ENCODE measurements around the gene PKD2L2.
"Not testable (repeated sequence)": the region's sequence is repeated elsewhere in the genome, so short reads cannot be mapped to it uniquely, and the experiment has no call there.

The PKD2L2 gene

DNA sequence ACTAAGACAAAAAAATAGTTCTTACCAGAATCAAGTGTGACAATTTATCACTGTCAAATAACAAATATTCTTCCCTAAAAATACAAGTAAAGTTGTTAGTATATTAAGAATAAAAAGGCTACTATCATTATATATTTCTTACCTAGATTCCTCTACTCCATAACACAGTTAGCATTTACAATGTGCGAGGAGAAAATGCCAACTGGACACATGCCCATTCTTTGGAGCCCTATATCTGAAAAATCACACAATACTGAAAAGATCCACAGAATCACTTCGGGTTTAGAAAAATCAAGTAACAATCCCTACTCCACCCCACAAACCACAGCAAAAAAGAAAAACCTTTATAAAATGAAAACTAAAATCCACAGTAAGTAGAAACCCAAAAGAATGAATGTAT, 70.9 kb downstream of the PKD2L2 start:
- DNase-seq, result no peak

DNA sequence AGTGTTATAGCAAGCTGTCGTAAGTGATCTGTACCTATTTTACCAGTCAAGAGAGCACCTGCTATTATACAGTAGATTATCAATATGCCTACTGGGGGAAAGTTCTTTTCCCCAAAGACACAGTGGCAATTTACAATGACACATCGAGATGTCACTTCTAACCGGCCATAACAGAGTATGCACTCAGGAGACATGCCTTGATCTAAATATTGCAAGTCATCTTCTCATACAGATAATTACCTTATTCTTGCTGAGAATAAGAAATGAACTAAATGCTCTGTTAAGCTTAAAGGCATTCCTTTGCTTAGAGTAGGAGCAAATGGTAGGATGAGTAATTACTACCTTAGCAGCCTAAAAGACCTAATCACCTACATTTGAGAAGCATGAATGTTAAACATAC, 71.6 kb downstream of the PKD2L2 start:
- DNase-seq, result no peak

DNA sequence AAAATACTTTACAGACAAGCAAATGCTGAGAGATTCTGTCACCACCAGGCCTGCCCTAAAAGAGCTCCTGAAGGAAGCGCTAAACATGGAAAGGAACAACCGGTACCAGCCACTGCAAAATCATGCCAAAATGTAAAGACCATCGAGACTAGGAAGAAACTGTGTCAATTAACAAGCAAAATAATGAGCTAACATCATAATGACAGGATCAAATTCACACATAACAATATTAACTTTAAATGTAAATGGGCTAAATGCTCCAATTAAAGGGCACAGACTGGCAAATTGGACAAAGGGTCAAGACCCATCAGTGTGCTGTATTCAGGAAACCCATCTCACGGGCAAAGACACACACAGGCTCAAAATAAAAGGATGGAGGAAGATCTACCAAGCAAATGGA, 81.1 kb downstream of the PKD2L2 start:
- not testable (repeated sequence) for DNase-seq

DNA sequence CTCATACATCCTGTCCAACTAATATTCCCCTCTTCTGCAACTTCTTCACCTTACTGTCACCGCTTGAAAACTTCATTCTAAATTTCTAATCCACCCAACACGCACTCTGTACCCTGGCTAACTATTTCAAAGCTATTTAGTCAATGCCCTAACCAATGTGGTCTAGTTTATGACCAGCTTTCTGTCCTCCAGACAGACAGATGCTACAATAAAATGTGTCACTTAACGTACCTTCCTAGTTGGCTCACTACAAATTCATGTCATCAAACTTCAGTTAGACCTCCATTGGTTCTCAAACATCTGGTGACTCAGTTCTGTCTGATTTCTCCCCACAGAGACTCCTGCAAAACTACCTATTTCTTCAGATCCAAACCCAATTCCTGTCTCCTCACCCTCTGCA, 86.0 kb downstream of the PKD2L2 start:
- no peak for DNase-seq

DNA sequence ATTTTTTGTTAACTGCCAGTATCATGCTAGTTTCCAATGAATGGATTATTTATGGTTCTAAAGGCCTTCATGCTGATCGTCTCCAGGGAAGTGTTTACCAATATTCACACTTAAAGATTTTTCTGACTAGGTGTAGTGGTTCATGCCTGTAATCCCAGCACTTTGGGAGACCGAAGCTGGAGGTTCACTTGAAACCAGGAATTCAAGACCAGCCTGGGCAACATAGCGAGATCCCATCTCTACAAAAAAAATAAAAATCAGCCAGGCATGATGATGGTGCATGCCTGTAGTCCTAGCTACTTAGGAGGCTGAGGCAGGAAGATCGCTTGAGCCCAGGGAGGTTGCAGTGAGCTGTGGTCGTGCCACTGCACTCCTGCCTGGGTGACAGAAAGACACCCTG, 100.2 kb downstream of the PKD2L2 start:
- DNase-seq, result no peak
